ENCODE results near the gene TMPRSS4. TPM values are rescaled to one million over a fixed set of nuclear protein-coding genes. Genes with fewer than 3 reads are reported as not detected.

The TMPRSS4 gene
- total RNA-seq, 4 donors from 2014 or later, result 224 to 423 (median 248) TPM

DNA sequence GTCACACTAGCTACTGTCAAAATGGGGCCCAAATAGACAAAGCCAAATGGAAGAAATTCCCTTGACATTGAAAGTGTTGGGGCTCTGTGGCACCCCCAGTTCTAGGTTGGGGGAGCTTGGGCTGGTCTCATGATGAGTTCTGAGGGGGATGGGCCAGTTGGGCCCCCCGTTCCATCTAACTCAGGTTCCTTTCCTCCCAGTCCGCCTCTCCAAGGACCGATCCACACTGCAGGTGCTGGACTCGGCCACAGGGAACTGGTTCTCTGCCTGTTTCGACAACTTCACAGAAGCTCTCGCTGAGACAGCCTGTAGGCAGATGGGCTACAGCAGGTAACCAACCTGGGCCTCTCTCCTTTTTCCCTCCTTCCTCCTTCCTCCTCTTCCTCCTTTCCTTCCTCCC is 27.6 kb downstream of the TMPRSS4 start:
- Histone ChIP-seq H3K4me1 (no peaks in the 10 kb centered on the region), H3K9me3 (no peaks in the 10 kb centered on the region), H3K27me3 (no peaks in the 10 kb centered on the region), H3K36me3 (no peaks in the 10 kb centered on the region), H3K27ac (no peak overlapping the region), H3K4me3 (no peak overlapping the region)
- DNase-seq, result no peak
- TF ChIP-seq, protein P1, sequence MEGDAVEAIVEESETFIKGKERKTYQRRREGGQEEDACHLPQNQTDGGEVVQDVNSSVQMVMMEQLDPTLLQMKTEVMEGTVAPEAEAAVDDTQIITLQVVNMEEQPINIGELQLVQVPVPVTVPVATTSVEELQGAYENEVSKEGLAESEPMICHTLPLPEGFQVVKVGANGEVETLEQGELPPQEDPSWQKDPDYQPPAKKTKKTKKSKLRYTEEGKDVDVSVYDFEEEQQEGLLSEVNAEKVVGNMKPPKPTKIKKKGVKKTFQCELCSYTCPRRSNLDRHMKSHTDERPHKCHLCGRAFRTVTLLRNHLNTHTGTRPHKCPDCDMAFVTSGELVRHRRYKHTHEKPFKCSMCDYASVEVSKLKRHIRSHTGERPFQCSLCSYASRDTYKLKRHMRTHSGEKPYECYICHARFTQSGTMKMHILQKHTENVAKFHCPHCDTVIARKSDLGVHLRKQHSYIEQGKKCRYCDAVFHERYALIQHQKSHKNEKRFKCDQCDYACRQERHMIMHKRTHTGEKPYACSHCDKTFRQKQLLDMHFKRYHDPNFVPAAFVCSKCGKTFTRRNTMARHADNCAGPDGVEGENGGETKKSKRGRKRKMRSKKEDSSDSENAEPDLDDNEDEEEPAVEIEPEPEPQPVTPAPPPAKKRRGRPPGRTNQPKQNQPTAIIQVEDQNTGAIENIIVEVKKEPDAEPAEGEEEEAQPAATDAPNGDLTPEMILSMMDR (IDR thresholded peaks at IDR 0.05), result no peak
- TF ChIP-seq POLR2AphosphoS5 (IDR thresholded peaks at IDR 0.05) (no peak), EP300 (IDR thresholded peaks at IDR 0.05; ENCODE audit: low read depth) (no peak), POLR2A (IDR thresholded peaks at IDR 0.05) (no peak)
- in situ Hi-C loops (cut with MboI; ENCODE audit: low pct_ligation_motif_present in 1 of 4, low pct_unique_long_range_greater_than_20kb in 1 of 4, low sequenced_read_pairs in 3 of 4) (no loop called here), intact Hi-C loops (cut with DNase I; ENCODE audit: low total_unique reads) (no loop called here)
- WGBS, 2 donors (ENCODE audit: low coverage in 1 of 2), result 91% methylated on average over 6 of the region's 6 CpGs; no CpG with 5 or more reads in 1 of the 2 donors

DNA sequence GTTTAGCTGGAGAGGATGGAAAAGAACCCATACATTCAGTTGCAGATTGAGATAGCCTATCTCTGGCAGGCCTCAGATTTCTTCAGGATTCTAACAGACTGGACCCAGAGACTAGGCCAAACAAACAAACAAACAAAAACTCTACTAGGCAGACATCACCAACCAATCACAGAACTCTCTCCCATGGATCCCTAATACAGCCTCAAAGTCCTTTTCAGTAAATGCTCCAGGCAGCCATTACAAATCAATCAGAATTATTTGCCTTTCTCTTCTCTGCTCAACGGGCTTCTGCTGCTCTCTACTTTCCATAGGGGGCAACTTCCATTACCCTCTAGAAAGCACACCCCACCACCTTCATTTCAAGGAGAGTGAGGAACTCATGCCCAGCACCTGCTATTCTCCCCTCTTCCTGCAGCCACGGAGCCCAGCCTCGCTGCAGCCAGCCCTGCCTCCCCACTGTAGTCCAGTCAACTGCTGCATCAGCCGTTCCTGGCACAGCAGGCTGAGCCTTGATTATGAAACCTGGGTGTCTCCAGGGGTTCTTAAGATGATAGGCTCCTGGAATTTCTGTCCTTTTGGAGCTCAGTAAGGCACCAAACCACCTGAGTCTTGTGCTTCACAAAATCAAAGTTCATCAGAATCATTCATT is 28.9 kb downstream of the TMPRSS4 start:
- TF ChIP-seq EP300 (IDR thresholded peaks at IDR 0.05; ENCODE audit: low read depth) (no peak), POLR2AphosphoS5 (IDR thresholded peaks at IDR 0.05) (no peak)
- H3K36me3 ChIP-seq, result no peaks in the 10 kb centered on the region

DNA sequence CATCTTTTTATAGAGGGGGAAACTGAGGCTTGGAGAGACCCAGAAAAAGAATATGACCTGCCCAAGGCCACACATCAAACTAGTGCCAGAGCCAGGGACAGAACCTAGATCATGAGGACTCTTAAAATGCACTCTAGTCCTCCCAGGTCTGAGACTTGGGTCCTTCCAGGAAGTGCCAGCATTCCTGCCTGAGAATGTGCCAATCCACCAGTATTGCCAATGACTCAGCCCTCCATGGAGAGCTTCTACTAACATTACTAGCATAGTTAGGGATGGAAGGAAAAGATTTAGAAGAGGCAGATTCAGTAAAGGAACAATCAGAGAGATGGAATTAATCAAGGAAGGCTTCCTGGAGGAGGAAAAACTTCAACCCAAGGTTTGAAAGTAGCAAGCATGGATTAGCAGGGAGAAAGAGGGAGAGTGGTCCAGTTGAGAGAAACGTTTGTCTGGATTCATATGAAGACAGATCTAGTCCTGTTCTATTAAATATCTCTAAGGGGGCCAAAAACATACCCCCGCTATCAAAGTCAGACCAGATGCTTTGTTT is 30.0 kb downstream of the TMPRSS4 start:
- Histone ChIP-seq H3K9me3 (no peaks in the 10 kb centered on the region), H3K4me3 (no peak overlapping the region), H3K27me3 (no peaks in the 10 kb centered on the region), H3K27ac (no peak overlapping the region), H3K36me3 (no peaks in the 10 kb centered on the region), H3K4me1 (peaks cover 0 to 6% (median 2%) of the 10 kb centered on the region in 4 donors)
- intact Hi-C loops (cut with DNase I; ENCODE audit: low total_unique reads), result no loop called here
- no peak for DNase-seq
- TF ChIP-seq EP300 (IDR thresholded peaks at IDR 0.05; ENCODE audit: low read depth) (no peak), POLR2A (IDR thresholded peaks at IDR 0.05) (no peak), POLR2AphosphoS5 (IDR thresholded peaks at IDR 0.05) (no peak)
- TF ChIP-seq, protein P1 (IDR thresholded peaks at IDR 0.05), result no peak
- 70 to 71% methylated on average over 2 of the region's 2 CpGs for WGBS, 2 donors (ENCODE audit: low coverage in 1 of 2)
- in situ Hi-C loops (cut with MboI; ENCODE audit: low pct_ligation_motif_present in 1 of 4, low pct_unique_long_range_greater_than_20kb in 1 of 4, low sequenced_read_pairs in 3 of 4), result no loop called here

More for the DNA sequence above, 28.9 kb downstream of the TMPRSS4 start:
- Histone ChIP-seq H3K4me3 (no peak overlapping the region), H3K4me1 (no peaks in the 10 kb centered on the region), H3K9me3 (no peaks in the 10 kb centered on the region), H3K27me3 (no peaks in the 10 kb centered on the region), H3K27ac (no peak overlapping the region)
- no peak for DNase-seq
- 79% methylated on average over 4 of the region's 4 CpGs; no CpG with 5 or more reads in 1 of the 2 donors for WGBS, 2 donors (ENCODE audit: low coverage in 1 of 2)
- intact Hi-C loops (cut with DNase I; ENCODE audit: low total_unique reads), result no loop called here
- in situ Hi-C loops (cut with MboI; ENCODE audit: low pct_ligation_motif_present in 1 of 4, low pct_unique_long_range_greater_than_20kb in 1 of 4, low sequenced_read_pairs in 3 of 4), result no loop called here

DNA sequence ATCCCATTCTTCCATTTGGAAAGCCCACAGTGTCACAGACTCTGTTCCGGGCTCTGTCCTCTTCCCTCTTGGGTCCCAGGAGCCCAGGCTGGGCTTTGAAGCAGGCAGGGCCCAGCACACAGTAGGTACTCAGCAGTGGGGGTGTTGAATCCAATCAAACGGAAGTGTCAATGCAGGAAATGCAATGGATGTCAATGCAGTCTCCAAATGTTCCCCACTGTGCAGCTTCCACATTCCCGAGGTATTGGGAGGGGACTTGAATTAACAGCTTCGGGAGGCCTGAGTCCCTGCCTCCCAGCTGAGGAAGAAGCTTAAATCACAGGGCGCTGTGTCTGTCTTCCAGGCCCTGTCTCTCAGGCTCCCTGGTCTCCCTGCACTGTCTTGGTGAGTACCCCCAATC is 31.6 kb downstream of the TMPRSS4 start:
- TF ChIP-seq EP300 (IDR thresholded peaks at IDR 0.05; ENCODE audit: low read depth) (no peak), POLR2A (IDR thresholded peaks at IDR 0.05) (no peak), POLR2AphosphoS5 (IDR thresholded peaks at IDR 0.05) (no peak)
- TF ChIP-seq, protein P1 (IDR thresholded peaks at IDR 0.05), result no peak
- Histone ChIP-seq H3K27me3 (no peaks in the 10 kb centered on the region), H3K9me3 (no peaks in the 10 kb centered on the region), H3K4me3 (no peak overlapping the region), H3K4me1 (peaks cover 0 to 6% (median 2%) of the 10 kb centered on the region in 4 donors), H3K27ac (no peak overlapping the region), H3K36me3 (no peaks in the 10 kb centered on the region)
- intact Hi-C loops (cut with DNase I; ENCODE audit: low total_unique reads) (no loop called here), in situ Hi-C loops (cut with MboI; ENCODE audit: low pct_ligation_motif_present in 1 of 4, low pct_unique_long_range_greater_than_20kb in 1 of 4, low sequenced_read_pairs in 3 of 4) (no loop called here)
- WGBS, 2 donors (ENCODE audit: low coverage in 1 of 2), result 75% methylated on average over 5 of the region's 5 CpGs; no CpG with 5 or more reads in 1 of the 2 donors
- no peak for DNase-seq
